Activated naive CD4-positive, alpha-beta T cell treated with anti-CD3 and anti-CD28 coated beads for 36 hours (primary cell): ENCODE measurements around the gene TCTN3. TPM values are rescaled to one million over a fixed set of nuclear protein-coding genes. Genes with fewer than 3 reads are reported as not detected.
"Not testable (repeated sequence)": the region's sequence is repeated elsewhere in the genome, so short reads cannot be mapped to it uniquely, and the experiment has no call there.

Experiments
- CTCF ChIA-PET: fragments of 350-600 bp; sonication (Branson Sonifier 250); formaldehyde crosslinking; loops from one replicate; lab custom pipeline; 2021; ENCODE audit warnings: antibody characterized with exemption; lab: Charles Lee
- DNase-seq: peaks from one replicate; pipeline ENCODE4 v3.0.0-alpha.2; 2020
- H3K27ac Mint-ChIP-seq: one replicate; pipeline ENCODE4 v1.8.0; 2021; ENCODE audit warnings: mild to moderate bottlenecking, mixed read lengths
- H3K27me3 Mint-ChIP-seq: one replicate; pipeline ENCODE4 v1.8.0; 2021; ENCODE audit warnings: low read depth, mixed read lengths
- H3K36me3 Mint-ChIP-seq: one replicate; pipeline ENCODE4 v1.8.0; 2021; ENCODE audit warnings: low read depth, mixed read lengths
- H3K4me1 Mint-ChIP-seq: one replicate; pipeline ENCODE4 v1.8.0; 2021; ENCODE audit warnings: low read depth, mixed read lengths
- H3K4me3 Mint-ChIP-seq: one replicate; pipeline ENCODE4 v1.8.0; 2021; ENCODE audit warnings: mild to moderate bottlenecking, moderate library complexity, mixed read lengths
- H3K9me3 Mint-ChIP-seq: one replicate; pipeline ENCODE4 v1.8.0; 2021; ENCODE audit warnings: mixed read lengths
- intact Hi-C: fragments of 100-400 bp; cut with micrococcal nuclease; formaldehyde crosslinking; loops from one replicate; pipeline ENCODE4 v1.15.1; 2023
- total RNA-seq, 2 experiments: library from RNA; stranded (reverse); gene quantifications; one replicate each; pipeline ENCODE4 v1.2.3, GENCODE V29; 2021

Gene TCTN3, protein sequence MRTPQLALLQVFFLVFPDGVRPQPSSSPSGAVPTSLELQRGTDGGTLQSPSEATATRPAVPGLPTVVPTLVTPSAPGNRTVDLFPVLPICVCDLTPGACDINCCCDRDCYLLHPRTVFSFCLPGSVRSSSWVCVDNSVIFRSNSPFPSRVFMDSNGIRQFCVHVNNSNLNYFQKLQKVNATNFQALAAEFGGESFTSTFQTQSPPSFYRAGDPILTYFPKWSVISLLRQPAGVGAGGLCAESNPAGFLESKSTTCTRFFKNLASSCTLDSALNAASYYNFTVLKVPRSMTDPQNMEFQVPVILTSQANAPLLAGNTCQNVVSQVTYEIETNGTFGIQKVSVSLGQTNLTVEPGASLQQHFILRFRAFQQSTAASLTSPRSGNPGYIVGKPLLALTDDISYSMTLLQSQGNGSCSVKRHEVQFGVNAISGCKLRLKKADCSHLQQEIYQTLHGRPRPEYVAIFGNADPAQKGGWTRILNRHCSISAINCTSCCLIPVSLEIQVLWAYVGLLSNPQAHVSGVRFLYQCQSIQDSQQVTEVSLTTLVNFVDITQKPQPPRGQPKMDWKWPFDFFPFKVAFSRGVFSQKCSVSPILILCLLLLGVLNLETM
- 10 to 100 TPM; 17.6 to 19.2 TPM for total RNA-seq

DNA sequence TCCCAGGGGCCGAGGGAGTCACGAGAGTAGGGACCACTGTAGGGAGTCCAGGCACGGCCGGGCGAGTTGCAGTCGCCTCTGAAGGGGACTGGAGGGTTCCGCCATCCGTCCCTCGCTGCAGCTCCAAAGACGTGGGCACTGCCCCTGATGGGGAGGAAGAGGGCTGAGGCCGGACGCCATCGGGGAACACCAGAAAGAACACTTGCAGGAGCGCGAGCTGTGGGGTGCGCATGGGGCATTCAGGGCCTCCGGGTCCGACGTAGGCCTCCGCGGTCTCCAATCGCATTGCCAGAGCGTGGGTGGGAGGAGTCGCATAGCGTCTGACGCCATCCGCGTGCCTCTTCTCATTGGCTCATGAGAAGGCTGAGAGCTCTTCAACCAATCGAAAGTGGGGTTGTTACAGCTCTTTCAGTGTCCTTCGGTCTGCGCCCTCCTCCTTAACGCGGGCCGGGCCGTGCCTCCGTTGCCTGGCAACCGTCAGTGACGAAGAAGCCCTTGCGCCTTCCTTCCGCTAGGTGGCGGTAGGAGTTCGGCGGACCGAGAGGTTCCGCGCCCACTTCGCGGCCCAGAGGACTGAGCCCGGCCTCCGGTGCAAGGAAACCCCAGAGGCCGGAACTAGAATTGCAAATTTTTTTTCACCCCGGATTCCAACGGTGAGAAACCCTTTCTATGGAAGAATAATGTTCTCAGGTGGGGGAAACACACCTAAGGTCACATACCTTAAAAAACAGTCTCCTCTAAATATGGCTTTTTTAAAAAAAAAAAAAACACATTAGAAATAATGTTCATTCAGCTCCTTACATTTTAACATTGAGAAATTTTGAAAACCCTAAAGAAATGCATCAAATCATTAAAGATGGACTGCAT, at the start of gene TCTN3:
TCTN3 (minus strand) TSS at position 260 of the 867 bp plus-strand sequence; CDS start at position 232, 28 bp downstream.
- intact Hi-C loops = loop anchor here (1.0 to 10.0 kb wide), 12 partner anchors 38 to 646 kb away; partner anchors contain the start of genes ALDH18A1, CC2D2B, CCNJ and SORBS1
- Mint-ChIP-seq H3K27me3 (no peaks in the 10 kb centered on the region), H3K9me3 (no peaks in the 10 kb centered on the region), H3K4me1 (peaks cover 37% of the 10 kb centered on the region), H3K27ac (peak within 1 kb of the TSS; percentile 83), H3K36me3 (peaks cover 12% of the 10 kb centered on the region), H3K4me3 (peak within 1 kb of the TSS; percentile 96)
- CTCF ChIA-PET = interaction anchor here (0.6 to 4.9 kb wide), 57 partner anchors 9 to 1288 kb away, joined by 3 to 144 read pairs (median 4); partner anchors contain the start of gene ALDH18A1
- peak; percentile 97 for DNase-seq

DNA sequence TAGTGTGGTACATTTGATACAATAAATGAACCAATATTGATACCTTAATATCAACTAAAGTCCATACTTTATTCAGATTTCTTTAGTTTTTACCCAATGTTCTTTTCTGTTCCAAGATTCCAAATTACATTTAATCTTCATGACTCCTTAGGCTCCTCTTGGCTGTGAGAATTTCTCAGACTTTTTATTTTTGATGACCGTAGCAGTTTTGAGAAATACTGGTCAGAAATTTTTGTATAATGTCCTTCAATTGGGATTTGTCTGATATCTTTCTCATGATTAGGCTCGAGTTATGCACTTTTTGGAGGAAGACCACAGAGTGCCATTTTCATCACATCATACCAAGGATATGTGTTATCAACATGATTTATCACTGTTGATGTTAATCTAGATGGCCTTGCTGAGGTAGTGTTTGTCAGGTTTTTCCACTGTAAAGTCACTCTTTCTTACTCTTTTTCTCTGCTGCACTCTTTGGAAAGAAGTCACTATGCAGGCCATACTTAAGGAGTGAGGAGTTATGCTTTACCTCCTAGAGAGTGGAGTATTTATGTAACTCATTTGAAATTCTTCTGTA, 49.3 kb upstream of the TCTN3 start:
- intact Hi-C loops = no loop called here
- Mint-ChIP-seq H3K4me1 (no peaks in the 10 kb centered on the region), H3K36me3 (no peaks in the 10 kb centered on the region), H3K27ac (no peak overlapping the region), H3K4me3 (no peak overlapping the region), H3K27me3 (peaks cover 4% of the 10 kb centered on the region), H3K9me3 (no peaks in the 10 kb centered on the region)
- CTCF ChIA-PET = interaction anchor here (0.6 kb wide), 1 partner anchor 99 kb away, joined by 4 read pairs; no protein-coding TSS in a partner anchor
- no peak for DNase-seq

DNA sequence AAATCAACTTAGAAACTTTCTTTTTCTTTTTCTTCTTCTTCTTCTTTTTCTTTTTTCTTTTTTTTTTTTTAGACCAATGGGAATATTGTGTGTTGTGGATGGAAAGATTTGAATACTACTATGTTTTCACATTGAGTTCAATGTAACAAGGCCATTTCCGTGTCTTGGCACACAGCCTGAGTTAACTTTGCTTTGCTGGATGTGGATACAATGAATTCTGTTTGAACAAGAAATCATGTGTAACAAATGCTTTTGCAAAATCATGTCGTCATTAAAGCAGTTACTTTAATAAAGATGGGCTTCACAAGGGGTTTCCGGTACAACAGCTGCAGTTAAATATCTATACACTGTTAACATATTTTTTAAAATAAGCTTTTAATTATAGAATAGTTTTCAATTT, 48.8 kb upstream of the TCTN3 start:
- CTCF ChIA-PET = no interaction called here
- intact Hi-C loops = no loop called here
- Mint-ChIP-seq H3K9me3 (no peaks in the 10 kb centered on the region), H3K27me3 (peaks cover 9% of the 10 kb centered on the region), H3K27ac (no peak overlapping the region), H3K4me3 (no peak overlapping the region), H3K4me1 (no peaks in the 10 kb centered on the region), H3K36me3 (no peaks in the 10 kb centered on the region)
- no peak for DNase-seq

DNA sequence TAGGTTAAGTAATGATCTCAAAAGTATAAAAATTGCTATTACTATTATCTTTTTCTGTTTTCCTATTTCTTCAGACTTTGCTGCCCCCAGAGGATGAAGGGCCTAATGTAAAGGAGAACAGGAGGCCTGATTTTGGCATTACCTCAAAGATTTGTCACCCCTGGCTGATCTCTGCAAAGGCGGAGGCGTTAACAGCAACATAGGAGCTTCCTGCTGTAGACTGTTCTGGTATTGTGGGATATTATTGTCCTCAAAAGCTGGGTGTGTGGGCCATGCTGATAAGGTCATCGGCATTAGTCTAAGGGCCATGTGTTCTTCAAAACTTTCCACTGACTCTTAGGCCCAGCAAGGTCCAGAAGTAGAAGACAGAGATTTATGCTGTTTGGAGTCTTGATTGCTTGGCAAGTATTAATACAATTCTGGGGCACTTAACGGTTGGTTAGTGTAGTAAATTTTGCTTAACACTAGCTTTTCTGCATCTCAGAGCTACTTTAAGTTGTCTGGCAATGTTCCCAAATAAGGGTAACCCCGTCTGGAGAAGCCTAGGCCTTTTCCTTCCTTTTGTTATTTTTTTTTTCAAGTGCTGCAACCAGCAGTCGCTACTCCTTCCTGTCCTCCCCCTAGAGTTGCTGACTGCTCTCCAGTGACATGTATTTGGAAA, 48.2 kb upstream of the TCTN3 start:
- Mint-ChIP-seq H3K4me1 (no peaks in the 10 kb centered on the region), H3K27me3 (peaks cover 11% of the 10 kb centered on the region), H3K27ac (no peak overlapping the region), H3K9me3 (no peaks in the 10 kb centered on the region), H3K4me3 (no peak overlapping the region), H3K36me3 (no peaks in the 10 kb centered on the region)
- intact Hi-C loops = no loop called here
- no peak for DNase-seq
- CTCF ChIA-PET = no interaction called here

DNA sequence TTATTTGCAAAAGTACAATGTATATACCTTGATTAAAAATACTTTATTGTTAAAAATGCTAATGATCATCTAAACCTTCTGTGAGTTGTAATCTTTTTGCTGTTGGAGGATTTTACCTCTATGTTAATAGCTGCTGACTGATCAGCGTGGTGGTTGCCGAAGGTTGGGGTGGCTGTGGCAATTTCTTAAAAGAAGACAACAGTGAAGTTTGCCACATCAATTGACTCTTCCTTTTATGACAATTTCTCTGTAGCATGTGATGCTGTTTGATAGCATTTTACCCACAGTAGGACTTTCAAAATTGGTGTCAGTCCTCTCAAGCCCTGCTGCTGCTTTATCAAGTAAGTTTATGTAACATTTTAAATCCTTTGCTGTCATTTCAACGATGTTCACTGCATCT, 45.3 kb upstream of the TCTN3 start:
- CTCF ChIA-PET = no interaction called here
- no peak overlapping the region for H3K4me3 Mint-ChIP-seq

DNA sequence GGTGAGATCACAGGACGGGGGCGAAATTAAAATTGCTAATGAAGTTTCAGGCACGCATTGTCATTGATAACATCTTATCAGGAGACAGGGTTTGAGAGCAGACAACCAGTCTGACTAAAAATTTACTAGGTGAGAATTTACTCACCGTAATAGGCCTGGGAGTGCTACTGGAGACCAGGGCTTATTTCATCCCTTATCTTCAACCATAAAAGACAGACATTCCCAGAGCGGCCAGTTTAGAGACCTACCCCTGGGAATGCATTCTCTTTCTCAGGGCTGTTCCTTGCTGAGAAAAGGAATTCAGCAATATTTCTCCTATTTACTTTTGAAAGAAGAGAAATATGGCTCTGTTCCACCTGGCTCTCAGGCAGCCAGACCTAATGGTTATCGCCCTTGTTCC, 39.2 kb upstream of the TCTN3 start:
- H3K4me3 Mint-ChIP-seq, intact Hi-C loops, H3K36me3 Mint-ChIP-seq, H3K27ac Mint-ChIP-seq, H3K4me1 Mint-ChIP-seq, DNase-seq, CTCF ChIA-PET: not testable (repeated sequence)
- Mint-ChIP-seq H3K27me3 (peaks cover 26% of the 10 kb centered on the region), H3K9me3 (peaks cover 13% of the 10 kb centered on the region)

More for the DNA sequence above, 45.3 kb upstream of the TCTN3 start:
- Mint-ChIP-seq H3K9me3 (no peaks in the 10 kb centered on the region), H3K27me3 (peaks cover 15% of the 10 kb centered on the region), H3K4me1 (no peaks in the 10 kb centered on the region), H3K27ac (no peak overlapping the region), H3K36me3 (no peaks in the 10 kb centered on the region)
- no peak for DNase-seq
- intact Hi-C loops = no loop called here

DNA sequence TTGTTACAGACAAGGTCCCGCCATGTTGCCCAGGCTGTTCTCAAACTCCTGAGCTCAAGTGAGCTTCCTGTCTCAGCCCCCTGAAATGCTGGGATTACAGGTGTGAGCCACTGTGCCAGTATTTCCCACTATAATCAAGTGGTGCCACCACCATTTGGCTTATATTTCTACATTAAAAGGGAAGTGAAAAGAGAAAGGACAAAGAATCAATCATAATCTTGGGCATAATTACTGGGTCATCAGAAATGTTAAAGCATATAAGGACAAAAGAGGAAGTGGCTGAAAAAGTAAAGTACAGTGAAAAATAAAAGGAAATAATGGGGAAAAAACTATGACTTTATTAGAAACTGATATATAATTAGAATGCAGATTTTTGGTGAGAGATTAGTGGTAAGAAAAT, 36.5 kb upstream of the TCTN3 start:
- Mint-ChIP-seq H3K4me3 (no peak overlapping the region), H3K27ac (no peak overlapping the region), H3K36me3 (no peaks in the 10 kb centered on the region), H3K9me3 (peaks cover 13% of the 10 kb centered on the region), H3K27me3 (peaks cover 19% of the 10 kb centered on the region), H3K4me1 (no peaks in the 10 kb centered on the region)
- intact Hi-C loops = no loop called here
- no peak for DNase-seq
- CTCF ChIA-PET = interaction anchor here (1.2 kb wide), 1 partner anchor 499 kb away, joined by 4 read pairs; no protein-coding TSS in a partner anchor

DNA sequence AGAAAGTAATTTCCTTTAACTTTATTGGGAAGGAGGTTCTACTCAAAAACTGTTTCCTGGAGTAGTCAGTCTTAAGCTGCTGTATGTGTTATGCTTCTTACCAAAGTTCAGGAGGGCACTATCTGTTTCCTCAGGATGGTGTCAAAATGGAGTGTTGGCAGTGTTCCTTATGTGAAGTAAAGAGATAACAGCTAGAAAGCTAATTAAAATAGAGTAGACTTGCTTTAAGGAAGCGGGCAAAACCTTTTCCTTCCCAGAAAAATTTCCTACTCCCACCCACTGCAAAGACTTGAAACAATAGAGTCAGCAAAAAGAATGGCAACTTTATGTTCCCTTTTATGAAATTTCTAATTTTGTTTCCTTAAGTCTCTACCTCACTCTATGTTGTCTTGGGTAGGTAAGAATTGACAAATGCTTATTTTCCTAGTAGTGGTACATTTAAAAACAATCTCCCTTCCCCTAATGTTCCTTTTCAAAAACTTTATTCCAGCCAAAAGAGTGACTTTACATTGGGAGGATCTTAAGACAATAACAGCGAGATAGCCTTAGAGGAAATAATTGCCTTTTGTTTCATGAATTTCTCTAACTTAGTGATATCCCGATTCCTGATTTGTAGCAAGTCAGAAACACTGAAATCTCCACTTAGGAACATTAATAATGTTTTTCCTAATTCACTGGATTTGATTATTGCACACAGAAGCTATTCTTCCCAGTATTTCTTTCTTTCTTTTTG, 35.8 kb upstream of the TCTN3 start:
- H3K36me3 Mint-ChIP-seq = no peaks in the 10 kb centered on the region
- no peaks in the 10 kb centered on the region for H3K4me1 Mint-ChIP-seq
- DNase-seq = no peak
- H3K27ac Mint-ChIP-seq = no peak overlapping the region
- H3K9me3 Mint-ChIP-seq = peaks cover 14% of the 10 kb centered on the region
- no peak overlapping the region for H3K4me3 Mint-ChIP-seq
- intact Hi-C loops = no loop called here
- peaks cover 20% of the 10 kb centered on the region for H3K27me3 Mint-ChIP-seq
- CTCF ChIA-PET = interaction anchor here (0.6 to 1.2 kb wide), 2 partner anchors 36 to 285 kb away, joined by 3 to 4 read pairs; partner anchors contain the start of gene TCTN3

DNA sequence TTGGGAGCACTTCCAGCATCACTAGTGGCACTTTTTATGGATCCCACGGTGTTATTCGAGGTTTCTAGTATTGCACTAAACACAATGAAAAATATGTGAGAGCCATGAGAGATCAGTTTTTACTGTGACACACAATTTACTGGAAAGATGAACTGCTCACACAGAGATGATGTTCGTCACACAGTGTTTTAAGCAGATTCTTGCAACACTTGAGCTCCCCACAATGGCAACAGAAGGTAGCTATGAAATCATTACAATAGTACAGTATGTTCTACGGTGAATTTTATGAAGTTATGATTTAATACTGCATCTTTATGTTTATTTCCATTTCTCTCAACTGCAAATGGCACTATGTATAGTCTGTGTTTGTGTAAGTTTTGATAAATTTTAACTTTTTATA, 34.8 kb upstream of the TCTN3 start:
- peaks cover 23% of the 10 kb centered on the region for H3K27me3 Mint-ChIP-seq
- no peaks in the 10 kb centered on the region for H3K4me1 Mint-ChIP-seq
- no peak overlapping the region for H3K4me3 Mint-ChIP-seq
- DNase-seq = no peak
- no peak overlapping the region for H3K27ac Mint-ChIP-seq
- intact Hi-C loops = no loop called here
- H3K36me3 Mint-ChIP-seq = no peaks in the 10 kb centered on the region
- CTCF ChIA-PET = interaction anchor here (0.6 to 1.2 kb wide), 2 partner anchors 34 to 35 kb away, joined by 3 to 4 read pairs; partner anchors contain the start of gene TCTN3
- peaks cover 15% of the 10 kb centered on the region for H3K9me3 Mint-ChIP-seq

DNA sequence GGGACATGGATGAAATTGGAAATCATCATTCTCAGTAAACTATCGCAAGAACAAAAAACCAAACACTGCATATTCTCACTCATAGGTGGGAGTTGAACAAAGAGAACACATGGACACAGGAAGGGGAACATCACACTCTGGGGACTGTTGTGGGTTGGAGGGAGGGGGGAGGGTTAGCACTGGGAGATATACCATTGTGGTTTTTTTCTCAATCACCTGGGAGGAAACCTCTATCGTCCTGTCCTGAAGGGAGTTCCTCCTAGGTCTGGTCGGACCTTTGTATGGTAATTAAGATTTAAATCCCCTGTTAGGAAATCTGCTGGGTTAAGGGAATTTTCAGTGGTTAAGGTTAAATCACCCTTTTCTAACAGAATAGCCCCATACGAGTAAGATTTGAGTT, 28.8 kb upstream of the TCTN3 start:
- CTCF ChIA-PET, DNase-seq, H3K9me3 Mint-ChIP-seq, intact Hi-C loops, H3K4me1 Mint-ChIP-seq, H3K27ac Mint-ChIP-seq, H3K36me3 Mint-ChIP-seq, H3K4me3 Mint-ChIP-seq: not testable (repeated sequence)
- H3K27me3 Mint-ChIP-seq = peaks cover 11% of the 10 kb centered on the region

DNA sequence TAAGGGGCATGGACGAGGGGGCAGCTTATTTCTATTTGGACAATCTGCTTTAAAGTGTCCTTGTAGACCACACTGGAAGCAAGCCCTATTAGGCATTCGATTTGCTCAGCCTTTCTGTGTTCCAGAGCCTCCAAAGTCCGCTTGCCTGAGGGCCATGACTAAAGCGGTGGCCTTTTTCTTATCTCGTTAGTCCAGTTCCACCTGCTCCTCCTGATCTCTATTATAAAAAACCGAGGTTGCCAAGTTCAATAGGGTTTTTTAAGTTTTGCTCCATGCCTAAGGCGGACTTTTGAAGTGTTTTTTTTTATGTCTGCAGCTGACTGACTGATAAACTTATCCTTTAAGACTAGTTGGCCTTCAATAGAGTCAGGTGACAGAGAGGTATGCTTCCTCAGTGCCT, 27.0 kb upstream of the TCTN3 start:
- H3K36me3 Mint-ChIP-seq, H3K4me1 Mint-ChIP-seq, H3K9me3 Mint-ChIP-seq, H3K27ac Mint-ChIP-seq, H3K27me3 Mint-ChIP-seq, DNase-seq, H3K4me3 Mint-ChIP-seq, intact Hi-C loops, CTCF ChIA-PET: not testable (repeated sequence)
